Measurements from ENCODE around the gene PNKP.

Gene PNKP

GRCh38 chr19:49908480-49909420 lies 41.4 kb upstream of the PNKP start:
- TF ChIP-seq ESRRG (CRISPR knock-in tag; IDR thresholded peaks at IDR 0.05) (no peak), OSR1 (CRISPR knock-in tag; IDR thresholded peaks at IDR 0.05) (no peak), GLIS3 (CRISPR knock-in tag; IDR thresholded peaks at IDR 0.05) (no peak), BACH2 (CRISPR knock-in tag; IDR thresholded peaks at IDR 0.05; ENCODE audit: borderline replicate concordance) (no peak), RARB (CRISPR knock-in tag; IDR thresholded peaks at IDR 0.05) (no peak), TOX (CRISPR knock-in tag; IDR thresholded peaks at IDR 0.05; ENCODE audit: borderline replicate concordance) (no peak), ZNF70 (CRISPR knock-in tag; IDR thresholded peaks at IDR 0.05) (no peak), ISL1 (CRISPR knock-in tag; IDR thresholded peaks at IDR 0.05) (no peak)
- TF ChIP-seq, protein P1, sequence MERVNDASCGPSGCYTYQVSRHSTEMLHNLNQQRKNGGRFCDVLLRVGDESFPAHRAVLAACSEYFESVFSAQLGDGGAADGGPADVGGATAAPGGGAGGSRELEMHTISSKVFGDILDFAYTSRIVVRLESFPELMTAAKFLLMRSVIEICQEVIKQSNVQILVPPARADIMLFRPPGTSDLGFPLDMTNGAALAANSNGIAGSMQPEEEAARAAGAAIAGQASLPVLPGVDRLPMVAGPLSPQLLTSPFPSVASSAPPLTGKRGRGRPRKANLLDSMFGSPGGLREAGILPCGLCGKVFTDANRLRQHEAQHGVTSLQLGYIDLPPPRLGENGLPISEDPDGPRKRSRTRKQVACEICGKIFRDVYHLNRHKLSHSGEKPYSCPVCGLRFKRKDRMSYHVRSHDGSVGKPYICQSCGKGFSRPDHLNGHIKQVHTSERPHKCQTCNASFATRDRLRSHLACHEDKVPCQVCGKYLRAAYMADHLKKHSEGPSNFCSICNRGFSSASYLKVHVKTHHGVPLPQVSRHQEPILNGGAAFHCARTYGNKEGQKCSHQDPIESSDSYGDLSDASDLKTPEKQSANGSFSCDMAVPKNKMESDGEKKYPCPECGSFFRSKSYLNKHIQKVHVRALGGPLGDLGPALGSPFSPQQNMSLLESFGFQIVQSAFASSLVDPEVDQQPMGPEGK (CRISPR knock-in tag; IDR thresholded peaks at IDR 0.05; ENCODE audit: borderline replicate concordance) = no peak
- TF ChIP-seq, protein P2, sequence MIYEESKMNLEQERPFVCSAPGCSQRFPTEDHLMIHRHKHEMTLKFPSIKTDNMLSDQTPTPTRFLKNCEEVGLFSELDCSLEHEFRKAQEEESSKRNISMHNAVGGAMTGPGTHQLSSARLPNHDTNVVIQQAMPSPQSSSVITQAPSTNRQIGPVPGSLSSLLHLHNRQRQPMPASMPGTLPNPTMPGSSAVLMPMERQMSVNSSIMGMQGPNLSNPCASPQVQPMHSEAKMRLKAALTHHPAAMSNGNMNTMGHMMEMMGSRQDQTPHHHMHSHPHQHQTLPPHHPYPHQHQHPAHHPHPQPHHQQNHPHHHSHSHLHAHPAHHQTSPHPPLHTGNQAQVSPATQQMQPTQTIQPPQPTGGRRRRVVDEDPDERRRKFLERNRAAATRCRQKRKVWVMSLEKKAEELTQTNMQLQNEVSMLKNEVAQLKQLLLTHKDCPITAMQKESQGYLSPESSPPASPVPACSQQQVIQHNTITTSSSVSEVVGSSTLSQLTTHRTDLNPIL (CRISPR knock-in tag; IDR thresholded peaks at IDR 0.05; ENCODE audit: low read depth) = no peak
- no peak for ATAC-seq

GRCh38 chr19:49907745-49908446 lies 40.5 kb upstream of the PNKP start:
- ATAC-seq = no peak
- no peak for TF ChIP-seq ISL1 (CRISPR knock-in tag; IDR thresholded peaks at IDR 0.05)
- TF ChIP-seq PPARA (CRISPR knock-in tag; IDR thresholded peaks at IDR 0.05; ENCODE audit: borderline replicate concordance) = no peak
- TF ChIP-seq OSR1 (CRISPR knock-in tag; IDR thresholded peaks at IDR 0.05) = no peak
- TF ChIP-seq, protein P3, sequence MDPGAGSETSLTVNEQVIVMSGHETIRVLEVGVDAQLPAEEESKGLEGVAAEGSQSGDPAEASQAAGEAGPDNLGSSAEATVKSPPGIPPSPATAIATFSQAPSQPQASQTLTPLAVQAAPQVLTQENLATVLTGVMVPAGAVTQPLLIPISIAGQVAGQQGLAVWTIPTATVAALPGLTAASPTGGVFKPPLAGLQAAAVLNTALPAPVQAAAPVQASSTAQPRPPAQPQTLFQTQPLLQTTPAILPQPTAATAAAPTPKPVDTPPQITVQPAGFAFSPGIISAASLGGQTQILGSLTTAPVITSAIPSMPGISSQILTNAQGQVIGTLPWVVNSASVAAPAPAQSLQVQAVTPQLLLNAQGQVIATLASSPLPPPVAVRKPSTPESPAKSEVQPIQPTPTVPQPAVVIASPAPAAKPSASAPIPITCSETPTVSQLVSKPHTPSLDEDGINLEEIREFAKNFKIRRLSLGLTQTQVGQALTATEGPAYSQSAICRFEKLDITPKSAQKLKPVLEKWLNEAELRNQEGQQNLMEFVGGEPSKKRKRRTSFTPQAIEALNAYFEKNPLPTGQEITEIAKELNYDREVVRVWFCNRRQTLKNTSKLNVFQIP (CRISPR knock-in tag; IDR thresholded peaks at IDR 0.05; ENCODE audit: borderline replicate concordance, low read depth) = no peak
- no peak for TF ChIP-seq BACH2 (CRISPR knock-in tag; IDR thresholded peaks at IDR 0.05; ENCODE audit: borderline replicate concordance)
- TF ChIP-seq ZNF565 (CRISPR knock-in tag; conservative IDR thresholded peaks at IDR 0.05; ENCODE audit: low read depth) = no peak
- TF ChIP-seq, protein P4, sequence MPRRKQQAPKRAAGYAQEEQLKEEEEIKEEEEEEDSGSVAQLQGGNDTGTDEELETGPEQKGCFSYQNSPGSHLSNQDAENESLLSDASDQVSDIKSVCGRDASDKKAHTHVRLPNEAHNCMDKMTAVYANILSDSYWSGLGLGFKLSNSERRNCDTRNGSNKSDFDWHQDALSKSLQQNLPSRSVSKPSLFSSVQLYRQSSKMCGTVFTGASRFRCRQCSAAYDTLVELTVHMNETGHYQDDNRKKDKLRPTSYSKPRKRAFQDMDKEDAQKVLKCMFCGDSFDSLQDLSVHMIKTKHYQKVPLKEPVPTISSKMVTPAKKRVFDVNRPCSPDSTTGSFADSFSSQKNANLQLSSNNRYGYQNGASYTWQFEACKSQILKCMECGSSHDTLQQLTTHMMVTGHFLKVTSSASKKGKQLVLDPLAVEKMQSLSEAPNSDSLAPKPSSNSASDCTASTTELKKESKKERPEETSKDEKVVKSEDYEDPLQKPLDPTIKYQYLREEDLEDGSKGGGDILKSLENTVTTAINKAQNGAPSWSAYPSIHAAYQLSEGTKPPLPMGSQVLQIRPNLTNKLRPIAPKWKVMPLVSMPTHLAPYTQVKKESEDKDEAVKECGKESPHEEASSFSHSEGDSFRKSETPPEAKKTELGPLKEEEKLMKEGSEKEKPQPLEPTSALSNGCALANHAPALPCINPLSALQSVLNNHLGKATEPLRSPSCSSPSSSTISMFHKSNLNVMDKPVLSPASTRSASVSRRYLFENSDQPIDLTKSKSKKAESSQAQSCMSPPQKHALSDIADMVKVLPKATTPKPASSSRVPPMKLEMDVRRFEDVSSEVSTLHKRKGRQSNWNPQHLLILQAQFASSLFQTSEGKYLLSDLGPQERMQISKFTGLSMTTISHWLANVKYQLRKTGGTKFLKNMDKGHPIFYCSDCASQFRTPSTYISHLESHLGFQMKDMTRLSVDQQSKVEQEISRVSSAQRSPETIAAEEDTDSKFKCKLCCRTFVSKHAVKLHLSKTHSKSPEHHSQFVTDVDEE (CRISPR knock-in tag; IDR thresholded peaks at IDR 0.05) = no peak
- TF ChIP-seq TCF4 (CRISPR knock-in tag; IDR thresholded peaks at IDR 0.05; ENCODE audit: borderline replicate concordance) = no peak
- no peak for TF ChIP-seq ZC3H10 (CRISPR knock-in tag; IDR thresholded peaks at IDR 0.05)
- TF ChIP-seq ZFP30 (CRISPR knock-in tag; IDR thresholded peaks at IDR 0.05) = no peak
- no peak for TF ChIP-seq CSDC2 (CRISPR knock-in tag; IDR thresholded peaks at IDR 0.05)
- TF ChIP-seq ESRRG (CRISPR knock-in tag; IDR thresholded peaks at IDR 0.05) = no peak
- TF ChIP-seq, protein P1 (CRISPR knock-in tag; IDR thresholded peaks at IDR 0.05; ENCODE audit: borderline replicate concordance) = no peak
- TF ChIP-seq, protein P2 (CRISPR knock-in tag; IDR thresholded peaks at IDR 0.05; ENCODE audit: low read depth) = no peak
- no peak for TF ChIP-seq ZFP3 (CRISPR knock-in tag; IDR thresholded peaks at IDR 0.05)
- TF ChIP-seq, protein P5, sequence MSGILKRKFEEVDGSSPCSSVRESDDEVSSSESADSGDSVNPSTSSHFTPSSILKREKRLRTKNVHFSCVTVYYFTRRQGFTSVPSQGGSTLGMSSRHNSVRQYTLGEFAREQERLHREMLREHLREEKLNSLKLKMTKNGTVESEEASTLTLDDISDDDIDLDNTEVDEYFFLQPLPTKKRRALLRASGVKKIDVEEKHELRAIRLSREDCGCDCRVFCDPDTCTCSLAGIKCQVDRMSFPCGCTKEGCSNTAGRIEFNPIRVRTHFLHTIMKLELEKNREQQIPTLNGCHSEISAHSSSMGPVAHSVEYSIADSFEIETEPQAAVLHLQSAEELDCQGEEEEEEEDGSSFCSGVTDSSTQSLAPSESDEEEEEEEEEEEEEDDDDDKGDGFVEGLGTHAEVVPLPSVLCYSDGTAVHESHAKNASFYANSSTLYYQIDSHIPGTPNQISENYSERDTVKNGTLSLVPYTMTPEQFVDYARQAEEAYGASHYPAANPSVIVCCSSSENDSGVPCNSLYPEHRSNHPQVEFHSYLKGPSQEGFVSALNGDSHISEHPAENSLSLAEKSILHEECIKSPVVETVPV (CRISPR knock-in tag; IDR thresholded peaks at IDR 0.05) = no peak
- TF ChIP-seq TOX (CRISPR knock-in tag; IDR thresholded peaks at IDR 0.05; ENCODE audit: borderline replicate concordance) = no peak
- no peak for TF ChIP-seq ARNTL (CRISPR knock-in tag; IDR thresholded peaks at IDR 0.05; ENCODE audit: borderline replicate concordance, low read depth)
- no peak for TF ChIP-seq SNAI2 (CRISPR knock-in tag; IDR thresholded peaks at IDR 0.05)

Measured in SK-N-SH treated with all-trans-retinoic acid at 6 μM for 48 hours (cell line).